ENCODE data around the gene DCPS.
"Not testable (repeated sequence)": the region's sequence is repeated elsewhere in the genome, so short reads cannot be mapped to it uniquely, and the experiment has no call there.

DCPS gene

GRCh38 chr11:126385991-126386728 is 82.3 kb downstream of the DCPS start:
- no peak for DNase-seq

GRCh38 chr11:126386729-126387071 is 82.8 kb downstream of the DCPS start:
- not testable (repeated sequence) for DNase-seq

- no peak for DNase-seq
Measured at GRCh38 chr11:126387857-126388256, 84.0 kb downstream of the DCPS start.

GRCh38 chr11:126390272-126390867 is 86.5 kb downstream of the DCPS start:
- DNase-seq = no peak

- DNase-seq = no peak
Measured at GRCh38 chr11:126391286-126391954, 87.6 kb downstream of the DCPS start.

- DNase-seq = no peak
Measured at GRCh38 chr11:126391970-126392632, 88.2 kb downstream of the DCPS start.

GRCh38 chr11:126392633-126393013 is 88.8 kb downstream of the DCPS start:
- no peak for DNase-seq

- DNase-seq = no peak
Measured at GRCh38 chr11:126393143-126393542, 89.3 kb downstream of the DCPS start.

- DNase-seq = no peak
Measured at GRCh38 chr11:126394036-126394435, 90.2 kb downstream of the DCPS start.

- not testable (repeated sequence) for DNase-seq
Measured at GRCh38 chr11:126394634-126395072, 90.8 kb downstream of the DCPS start.

All from NCI-H1694 treated with DMSO at 0.1 percent for 48 hours (cell line).